HG03159 (cell line): ENCODE measurements around the gene SMAD2.
"Not testable (repeated sequence)": the region's sequence is repeated elsewhere in the genome, so short reads cannot be mapped to it uniquely, and the experiment has no call there.

Source experiments
- ATAC-seq: cut with Tn5 transposase; IDR thresholded peaks from one replicate; pipeline ENCODE4 v1.9.1; 2021; ENCODE audit warnings: mild to moderate bottlenecking, moderate library complexity; ENCODE audit not compliant: unreplicated experiment

Gene SMAD2

DNA sequence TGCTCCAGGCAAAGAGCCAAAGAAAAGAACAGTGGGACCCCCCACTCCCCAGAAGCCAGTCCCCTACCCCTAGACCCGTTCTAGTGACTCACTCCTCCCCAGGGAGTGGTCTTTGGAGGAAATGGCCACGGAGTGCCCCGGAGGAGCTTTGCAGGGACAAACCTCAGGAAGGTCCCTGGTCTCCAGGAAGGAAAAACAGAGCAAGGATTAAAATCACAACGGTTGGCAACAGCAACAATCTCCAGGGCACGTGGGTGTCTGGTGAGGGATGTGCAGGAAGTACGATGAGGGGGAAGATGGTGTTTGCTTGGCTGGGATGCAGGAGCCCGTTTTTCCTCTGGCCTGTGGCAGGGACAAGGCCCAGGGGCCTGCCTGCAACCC, 135.0 kb downstream of the SMAD2 start:
- no peak for ATAC-seq

DNA sequence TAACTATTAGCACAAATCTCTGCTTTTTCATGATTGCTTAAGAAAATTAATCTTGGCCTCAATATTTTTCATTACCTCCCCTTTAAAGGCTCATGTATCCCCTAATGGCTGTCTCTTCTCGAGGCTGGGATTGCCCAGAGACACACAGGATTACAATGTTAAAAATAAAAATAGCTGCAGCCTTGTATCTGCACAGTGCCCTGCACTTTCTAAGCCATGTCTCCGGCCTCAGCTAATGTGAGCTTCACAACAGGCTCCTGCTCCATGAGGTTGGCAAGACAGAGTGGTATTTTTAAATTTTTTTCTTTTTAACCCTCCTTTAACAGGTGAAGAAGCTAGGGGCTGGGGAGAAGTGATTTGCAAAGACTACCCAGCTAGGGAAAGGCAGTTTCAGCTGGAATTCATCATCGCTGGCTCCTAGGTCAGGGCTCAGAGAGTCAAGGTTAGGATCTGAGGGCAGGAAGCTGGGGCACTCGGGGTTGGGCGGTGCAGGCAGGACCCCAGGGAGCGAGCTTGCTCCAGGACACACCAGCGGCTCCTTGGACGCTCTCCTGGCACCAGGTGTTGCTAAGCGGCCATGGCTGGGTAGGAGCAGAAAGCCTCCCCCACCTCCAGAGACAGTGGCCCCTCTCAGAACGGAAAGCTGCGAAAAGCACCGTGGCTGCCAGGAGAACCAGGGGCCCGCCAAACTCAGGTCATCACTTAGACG, 135.6 kb downstream of the SMAD2 start:
- ATAC-seq: no peak

DNA sequence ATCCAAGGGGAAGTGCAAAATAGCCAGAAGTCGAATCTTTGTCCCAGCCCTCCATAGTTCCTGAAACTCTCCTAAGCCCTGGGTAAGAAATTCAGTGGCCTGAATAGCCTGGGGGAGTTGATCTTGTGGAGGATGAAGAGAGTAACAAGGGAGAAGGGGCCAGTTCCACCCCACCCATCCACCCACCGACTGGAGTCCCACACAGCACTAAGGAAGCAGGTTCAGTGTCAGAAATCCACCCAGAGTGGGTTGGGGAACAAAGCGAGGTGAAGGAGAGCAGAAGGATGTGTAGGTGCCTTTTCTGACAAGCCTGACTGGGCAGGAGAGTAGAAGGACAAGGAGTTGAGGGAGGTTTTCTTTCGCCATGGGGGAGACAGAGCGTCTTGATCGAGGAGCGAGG, 136.8 kb downstream of the SMAD2 start:
- ATAC-seq: no peak

DNA sequence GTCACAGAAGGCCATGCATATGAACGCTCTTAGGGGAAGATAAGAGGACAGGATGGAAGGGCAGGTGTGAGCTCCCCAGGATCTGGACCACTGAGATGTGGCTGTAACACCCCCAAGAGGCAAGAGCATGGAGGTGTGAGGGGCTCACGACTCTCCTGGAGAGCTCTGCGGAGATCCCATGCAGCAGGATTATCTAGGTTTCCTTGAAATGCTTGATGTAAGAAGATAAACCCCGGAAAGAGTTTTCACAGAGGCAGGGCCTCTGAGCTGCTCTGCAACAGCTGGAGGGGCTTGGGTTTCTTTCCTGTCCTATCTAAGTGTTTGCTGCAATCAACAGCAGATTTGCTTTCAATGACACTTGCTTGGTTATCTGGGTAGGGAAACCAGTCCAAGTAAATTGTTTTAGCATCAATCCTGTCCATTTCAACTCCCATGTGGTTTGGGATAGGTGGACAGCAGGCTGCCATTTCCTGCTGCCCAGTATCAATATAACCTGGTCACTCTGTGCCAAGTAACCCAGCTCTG, 138.9 kb downstream of the SMAD2 start:
- no peak for ATAC-seq

DNA sequence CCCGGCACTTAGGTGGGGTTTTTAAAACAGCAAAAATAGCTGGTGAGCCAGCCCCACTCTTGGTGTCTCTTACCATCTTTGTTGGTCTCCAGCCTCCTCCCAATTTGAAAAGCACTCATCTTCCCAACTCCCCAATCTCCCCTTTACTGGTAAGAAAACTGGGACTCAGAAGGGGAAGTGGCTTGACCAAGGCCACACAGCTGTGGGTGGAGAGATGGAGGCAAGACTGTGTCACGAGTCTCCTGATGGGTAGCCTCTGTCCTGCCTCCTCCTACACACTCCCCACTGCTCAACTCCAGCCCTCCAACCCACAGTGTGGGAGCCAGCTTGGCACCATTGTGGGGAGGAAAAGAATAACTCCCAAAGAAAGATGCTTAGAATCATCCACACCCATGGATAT, 140.4 kb downstream of the SMAD2 start:
- no peak for ATAC-seq

DNA sequence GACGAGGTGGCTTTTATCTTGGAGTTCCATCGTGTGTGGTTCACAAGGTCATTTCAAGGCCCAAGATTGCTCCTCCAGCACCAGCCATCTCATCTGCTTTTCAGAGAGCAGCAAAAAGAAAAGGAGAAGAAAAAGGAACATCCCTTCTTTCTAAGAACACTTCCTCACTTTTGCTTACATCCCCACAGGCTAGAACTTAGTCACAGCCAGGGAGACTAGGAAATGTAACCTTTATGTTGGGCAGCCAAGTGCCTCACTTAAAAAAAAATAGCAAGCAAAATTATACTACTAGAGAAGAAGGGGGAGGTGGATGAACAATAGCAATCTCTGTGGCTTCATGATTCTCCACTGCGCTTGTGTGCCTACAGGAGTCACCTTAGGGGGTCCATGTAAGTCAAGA, 141.8 kb downstream of the SMAD2 start:
- ATAC-seq: no peak

DNA sequence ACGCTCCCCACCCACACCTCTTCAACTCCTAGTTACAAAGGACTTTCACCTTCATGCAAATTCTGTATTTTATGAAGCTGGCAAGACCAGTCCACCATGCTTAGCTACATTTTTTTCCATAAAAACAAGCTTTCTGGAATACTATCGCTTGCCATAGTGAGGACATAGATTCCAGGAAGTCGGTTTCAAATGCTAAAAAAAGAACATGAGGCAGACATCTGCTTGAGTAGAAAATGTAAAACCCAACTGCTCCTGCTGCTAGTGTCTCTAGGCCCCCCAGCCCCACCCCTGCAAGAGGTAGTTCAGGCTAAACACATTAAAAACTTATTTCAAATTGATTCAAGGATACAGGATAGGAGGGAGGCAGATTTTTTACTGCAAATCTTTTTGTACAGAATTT, 148.9 kb downstream of the SMAD2 start:
- ATAC-seq: no peak

DNA sequence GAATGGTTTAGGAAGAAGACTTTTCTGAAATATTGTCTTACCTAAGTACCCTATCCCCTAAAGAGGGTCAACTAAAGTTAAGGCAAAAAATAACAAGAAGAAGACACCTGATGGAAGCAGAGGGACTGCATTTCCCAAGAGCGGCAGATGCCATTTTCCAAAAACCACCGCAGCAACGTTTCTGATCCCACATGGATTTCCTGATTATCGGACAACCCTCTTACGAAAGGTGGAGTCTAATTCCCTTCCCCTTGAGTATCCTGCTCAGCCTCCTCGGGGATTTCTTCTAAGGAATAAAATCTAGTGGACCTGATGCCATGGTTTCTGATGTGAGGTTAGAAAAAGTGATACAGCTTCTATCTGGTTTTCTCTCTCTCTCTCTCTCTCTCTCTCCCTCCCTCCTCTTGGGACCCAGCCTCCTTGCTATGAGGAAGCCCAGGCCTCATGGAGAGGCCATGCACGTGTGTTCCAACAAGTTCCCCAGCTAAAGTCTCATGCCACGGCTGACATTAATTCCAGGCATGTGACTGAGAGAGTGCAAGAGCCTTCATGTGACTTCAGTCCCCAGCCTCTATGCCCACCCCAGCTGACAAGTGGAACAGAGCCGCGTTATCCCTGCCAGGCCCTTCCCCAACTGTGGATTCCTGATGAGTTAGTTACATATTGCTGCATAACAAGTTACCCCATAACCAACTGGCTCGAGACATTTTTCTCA, 150.3 kb downstream of the SMAD2 start:
- no peak for ATAC-seq

DNA sequence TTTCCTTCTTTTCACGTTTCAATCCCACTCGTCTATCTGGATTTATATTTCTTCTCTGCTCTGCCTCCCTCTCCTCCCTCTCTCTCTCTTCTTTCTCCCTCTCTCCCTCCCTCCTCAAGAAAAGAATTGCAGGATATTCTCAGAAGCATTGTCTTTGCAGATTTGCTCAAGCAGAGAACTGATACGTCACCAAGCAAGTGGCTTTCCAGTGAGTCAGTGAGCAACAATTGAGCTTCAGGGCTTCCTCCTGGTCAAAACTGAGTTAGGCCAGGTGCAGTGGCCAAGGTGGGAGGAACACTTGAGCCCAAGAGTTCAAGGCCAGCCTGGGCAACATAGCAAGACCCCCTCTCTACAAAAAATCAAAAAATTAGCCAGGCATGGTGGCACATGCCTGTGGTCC, 151.1 kb downstream of the SMAD2 start:
- ATAC-seq: no peak

DNA sequence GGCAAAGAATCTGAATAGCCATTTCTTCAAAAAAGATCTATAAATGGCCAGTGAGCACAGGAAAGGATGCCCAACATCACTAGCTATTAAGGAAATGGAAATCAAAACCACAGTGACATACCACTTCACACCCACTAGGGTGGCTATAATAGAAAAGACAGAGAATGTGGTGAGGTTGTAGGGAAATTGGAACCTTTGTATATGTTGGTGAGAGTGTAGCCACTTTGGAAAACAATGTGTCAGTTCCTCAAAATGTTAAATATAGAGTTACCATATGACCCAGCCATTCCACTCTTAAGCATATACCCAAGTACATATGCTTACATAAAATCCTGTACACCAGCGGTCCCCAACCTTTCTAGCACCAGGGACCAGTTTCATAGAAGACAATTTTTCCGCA, 152.8 kb downstream of the SMAD2 start:
- ATAC-seq: no peak

DNA sequence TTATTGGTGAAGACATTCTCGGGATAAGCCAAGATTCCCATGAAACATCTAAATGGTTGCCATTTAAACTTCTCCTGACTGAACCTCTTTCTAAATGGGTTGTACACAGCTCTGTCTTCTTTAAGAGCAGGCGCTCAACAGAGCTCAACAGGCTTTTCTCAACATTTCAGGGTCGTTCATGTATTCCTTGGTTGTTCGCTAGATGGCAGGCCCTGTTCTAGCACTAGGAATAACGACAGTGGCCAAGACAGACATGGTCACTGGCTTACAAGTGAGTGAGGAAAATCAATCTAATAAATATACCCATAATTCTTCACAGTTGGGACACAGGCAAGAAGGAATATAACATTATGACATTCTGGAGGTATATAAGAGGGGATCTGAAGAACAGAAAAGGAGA, 154.5 kb downstream of the SMAD2 start:
- ATAC-seq: no peak

DNA sequence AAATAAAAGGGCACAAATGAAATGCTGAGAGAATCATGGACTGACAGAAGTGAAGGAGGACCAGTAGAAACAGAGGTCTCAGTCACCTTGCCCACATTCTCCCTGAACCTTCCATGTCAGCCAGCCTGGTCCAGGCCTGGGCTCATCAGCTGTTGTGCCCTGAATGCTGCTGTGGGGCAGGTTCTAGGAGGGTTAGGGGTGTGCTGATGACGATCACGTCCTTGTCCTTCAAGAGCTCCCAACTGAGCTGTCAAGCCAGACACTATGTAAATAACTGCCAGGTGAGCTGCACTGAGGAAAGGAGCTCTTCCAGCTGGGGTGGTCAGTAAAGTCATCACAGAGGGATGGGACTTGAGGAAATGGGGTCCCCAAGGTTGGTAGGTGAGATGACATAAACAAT, 156.5 kb downstream of the SMAD2 start:
- ATAC-seq: no peak

DNA sequence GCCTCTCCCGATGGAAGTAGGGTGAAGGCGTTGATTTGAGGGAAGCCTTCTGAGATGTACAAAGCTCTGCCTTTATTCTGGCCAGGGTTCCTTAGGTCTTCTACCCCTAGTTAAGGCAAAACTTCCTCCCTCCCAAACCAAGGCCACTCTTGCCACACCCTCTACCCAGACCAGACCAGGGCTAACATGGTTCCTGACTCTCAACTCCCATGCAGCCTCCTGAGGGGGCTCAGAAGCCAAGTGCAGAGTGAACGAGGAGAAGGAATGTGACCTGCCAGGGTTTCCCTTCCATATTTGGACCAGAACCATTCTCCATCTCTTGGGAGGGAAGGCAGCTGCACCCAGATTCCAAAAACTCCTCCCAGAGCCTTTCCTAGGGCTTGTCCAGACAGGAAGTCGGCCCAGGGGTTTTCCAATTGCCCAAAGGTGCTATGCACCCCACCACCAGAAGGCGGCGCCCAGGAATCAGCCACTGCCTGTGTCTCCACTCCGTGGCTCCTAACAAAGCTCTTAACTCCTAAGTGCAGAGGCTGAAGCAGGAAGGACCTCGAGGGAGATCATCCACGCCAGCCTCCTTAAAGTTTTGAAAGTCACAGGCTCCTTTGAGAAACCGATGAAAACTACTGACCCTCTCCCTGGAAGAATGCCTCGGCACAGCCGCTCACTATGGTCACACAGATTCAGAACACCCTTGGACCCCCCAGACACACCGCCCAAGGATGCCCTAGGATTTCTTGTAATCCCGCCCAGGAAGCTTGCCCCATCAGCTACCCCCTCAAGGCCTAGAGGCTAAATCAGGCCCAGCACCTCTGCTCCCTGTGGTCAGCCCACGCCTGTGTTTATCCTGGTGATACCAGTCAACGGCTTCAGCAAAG, 157.8 kb downstream of the SMAD2 start:
- ATAC-seq: no peak

DNA sequence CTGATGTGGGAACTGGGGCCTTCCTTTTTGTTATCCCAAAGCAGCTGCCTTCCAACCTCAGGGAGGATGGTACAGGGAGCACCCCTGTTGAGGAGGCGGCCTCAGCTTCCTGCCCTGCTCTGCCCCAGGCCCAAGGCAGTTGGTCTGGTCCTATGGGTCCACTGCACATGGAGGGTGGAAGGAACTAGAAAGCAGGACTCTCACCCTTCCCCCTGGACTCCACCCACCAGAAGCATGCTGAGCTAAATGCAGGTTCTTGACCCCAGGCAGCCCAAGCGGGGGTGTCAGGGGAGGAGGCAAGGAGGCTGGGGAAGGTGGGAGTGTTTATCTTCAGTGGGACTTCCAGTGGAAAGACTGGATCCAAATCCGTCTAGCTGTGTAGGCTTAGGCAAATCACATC, 158.5 kb downstream of the SMAD2 start:
- no peak for ATAC-seq

DNA sequence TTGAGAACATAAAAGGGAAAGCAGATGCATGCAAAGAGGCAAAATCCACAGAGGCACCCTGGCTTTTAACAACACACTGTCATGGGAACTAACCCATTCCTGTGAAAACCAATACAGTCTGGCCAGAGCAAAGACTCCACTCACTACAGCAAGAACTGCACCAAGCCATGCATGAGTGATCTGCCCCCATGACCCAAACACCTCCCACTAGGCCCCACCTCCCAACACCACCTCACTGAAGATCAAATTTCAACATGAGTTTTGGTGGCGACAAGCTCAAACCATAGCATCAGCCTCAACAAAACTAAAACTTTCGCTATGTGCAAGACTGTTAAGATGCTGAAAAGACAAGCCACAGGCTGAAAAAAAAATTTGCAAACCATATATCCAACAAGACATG, 162.8 kb downstream of the SMAD2 start:
- ATAC-seq: no peak

DNA sequence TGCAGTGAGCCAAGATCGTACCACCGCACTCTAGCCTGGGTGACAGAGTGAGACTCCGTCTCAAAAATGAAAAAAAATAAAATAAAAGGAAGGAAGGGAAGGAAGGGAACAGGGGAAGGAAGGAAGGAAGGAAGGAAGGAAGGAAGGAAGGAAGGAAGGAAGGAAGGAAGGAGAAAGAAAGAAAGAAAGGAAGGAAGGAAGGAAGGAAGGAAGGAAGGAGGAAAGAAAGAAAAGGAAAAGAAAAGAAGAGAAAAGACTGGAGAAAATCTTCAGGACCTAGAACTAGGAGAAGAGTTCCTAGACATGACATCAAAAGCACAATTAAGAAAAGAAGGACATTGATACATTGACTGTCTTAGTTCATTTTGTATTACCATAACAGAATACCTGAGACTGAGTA, 163.3 kb downstream of the SMAD2 start:
- not testable (repeated sequence) for ATAC-seq
